ENCODE results near the gene BHLHA15. TPM values are rescaled to one million over a fixed set of nuclear protein-coding genes. Genes with fewer than 3 reads are reported as not detected.

BHLHA15 gene
- total and polyA plus RNA-seq, 9 of the 15 experiments (the other 6 are each of a cell fraction or from before 2014, with no cell fraction given): 0.22 to 2.0 (median 1.1) TPM; not detected in 4

DNA sequence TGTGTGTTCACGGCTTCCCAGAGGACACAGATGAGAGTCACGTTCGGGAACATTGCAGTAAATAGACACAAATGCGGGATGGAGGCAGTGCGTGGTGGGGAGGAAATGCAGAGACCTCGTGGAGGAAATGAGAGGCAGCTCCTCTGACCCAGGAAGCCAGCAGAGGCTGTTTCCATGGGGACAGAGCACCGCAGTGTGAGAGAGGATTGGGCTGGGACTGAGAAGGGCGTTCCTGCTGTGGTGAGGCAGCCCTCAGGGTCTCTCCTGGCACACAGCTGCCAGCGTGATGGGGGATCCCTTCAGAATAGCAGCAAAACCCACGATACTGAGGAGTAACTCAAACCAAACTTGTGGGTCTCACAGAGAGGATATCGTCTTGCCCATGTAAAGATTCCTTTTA is 21.7 kb upstream of the BHLHA15 start:
- no TSS peak for BruUV-seq (replicated peaks)
- DNase-seq (ENCODE audit: extremely low read depth in 1 of 4, low spot score in 3 of 4) (no peak), ATAC-seq (no peak), FAIRE-seq (no peak)
- ChIA-PET CTCF (ENCODE audit: low intra/inter-chr PET ratio) (no interaction called here), POLR2A (no interaction called here)
- Histone ChIP-seq H3K27me3 (ENCODE audit: control insufficient read depth in 2 of 2, insufficient read depth in 2 of 2, low read length in 2 of 2) (no peaks in the 10 kb centered on the region), H3K79me2 (ENCODE audit: control insufficient read depth, insufficient read depth, low read length) (no peaks in the 10 kb centered on the region), H3K9me3 (replicated peaks; ENCODE audit: control insufficient read depth, insufficient read depth, low read depth, low read length) (no peaks in the 10 kb centered on the region), H3K36me3 (ENCODE audit: control insufficient read depth, insufficient read depth, low read length) (peaks cover 44% of the 10 kb centered on the region; the same call in 2 of the 3 replicates), H2AFZ (ENCODE audit: low read depth, low read length) (no peak overlapping the region), H3K4me3 (no peak overlapping the region), H3K9me1 (ENCODE audit: control insufficient read depth, insufficient read depth, low read length) (no peaks in the 10 kb centered on the region), H3K4me1 (replicated peaks in 1 of 2; ENCODE audit: control insufficient read depth in 2 of 2, insufficient read depth in 2 of 2, low read length in 2 of 2) (peaks cover 3% of the 10 kb centered on the region in 2 experiments; a peak in 2 of 5 replicates), H4K20me1 (replicated peaks; ENCODE audit: control insufficient read depth, insufficient read depth, low read length) (0 out of 2 replicates have a peak, but pooled peaks cover 4% of the 10 kb centered on the region), H3K9ac (ENCODE audit: insufficient read depth in 1 of 2, low read depth in 2 of 2, low read length in 2 of 2) (no peak overlapping the region), H3K27ac (ENCODE audit: extremely low read depth, low read depth, low read length) (no peak overlapping the region), H3K4me2 (ENCODE audit: insufficient read depth, low read length) (no peak overlapping the region)
- intact Hi-C loops (cut with micrococcal nuclease) (no loop called here), in situ Hi-C loops (cut with MboI) (no loop called here)
- TF ChIP-seq FOXM1 (IDR thresholded peaks at IDR 0.05; ENCODE audit: low read depth) (no peak), FOXM1 (CRISPR knock-in tag; IDR thresholded peaks at IDR 0.05; ENCODE audit: low read depth) (no peak), ZNF778 (CRISPR knock-in tag; IDR thresholded peaks at IDR 0.05) (no peak), NFXL1 (CRISPR knock-in tag; IDR thresholded peaks at IDR 0.05) (no peak), EP300 (IDR thresholded peaks at IDR 0.05; ENCODE audit: low read length) (no peak), YBX1 (IDR thresholded peaks at IDR 0.05) (no peak), ZNF699 (CRISPR knock-in tag; IDR thresholded peaks at IDR 0.05; ENCODE audit: insufficient replicate concordance) (no peak), RBM34 (IDR thresholded peaks at IDR 0.05; ENCODE audit: borderline replicate concordance, insufficient read depth, low read length) (no peak), ETS2 (tag; IDR thresholded peaks at IDR 0.05; ENCODE audit: borderline replicate concordance, poor library complexity, severe bottlenecking) (no peak), SMAD2 (IDR thresholded peaks at IDR 0.05; ENCODE audit: low read depth, low read length) (no peak), SMARCB1 (IDR thresholded peaks at IDR 0.05; ENCODE audit: insufficient read length, low read depth) (no peak), MTA3 (IDR thresholded peaks at IDR 0.05; ENCODE audit: borderline replicate concordance) (no peak), NR1H2 (CRISPR knock-in tag; IDR thresholded peaks at IDR 0.05) (no peak), ZNF561 (CRISPR knock-in tag; conservative IDR thresholded peaks at IDR 0.05) (no peak), XRCC5 (IDR thresholded peaks at IDR 0.05; ENCODE audit: low read depth, low read length) (no peak), RBM17 (IDR thresholded peaks at IDR 0.05; ENCODE audit: borderline replicate concordance, low read depth, low read length) (no peak), SUPT5H (IDR thresholded peaks at IDR 0.05) (no peak), XRCC4 (IDR thresholded peaks at IDR 0.05; ENCODE audit: extremely low read depth, insufficient read depth, insufficient read length) (no peak)
- TF ChIP-seq, protein P1, sequence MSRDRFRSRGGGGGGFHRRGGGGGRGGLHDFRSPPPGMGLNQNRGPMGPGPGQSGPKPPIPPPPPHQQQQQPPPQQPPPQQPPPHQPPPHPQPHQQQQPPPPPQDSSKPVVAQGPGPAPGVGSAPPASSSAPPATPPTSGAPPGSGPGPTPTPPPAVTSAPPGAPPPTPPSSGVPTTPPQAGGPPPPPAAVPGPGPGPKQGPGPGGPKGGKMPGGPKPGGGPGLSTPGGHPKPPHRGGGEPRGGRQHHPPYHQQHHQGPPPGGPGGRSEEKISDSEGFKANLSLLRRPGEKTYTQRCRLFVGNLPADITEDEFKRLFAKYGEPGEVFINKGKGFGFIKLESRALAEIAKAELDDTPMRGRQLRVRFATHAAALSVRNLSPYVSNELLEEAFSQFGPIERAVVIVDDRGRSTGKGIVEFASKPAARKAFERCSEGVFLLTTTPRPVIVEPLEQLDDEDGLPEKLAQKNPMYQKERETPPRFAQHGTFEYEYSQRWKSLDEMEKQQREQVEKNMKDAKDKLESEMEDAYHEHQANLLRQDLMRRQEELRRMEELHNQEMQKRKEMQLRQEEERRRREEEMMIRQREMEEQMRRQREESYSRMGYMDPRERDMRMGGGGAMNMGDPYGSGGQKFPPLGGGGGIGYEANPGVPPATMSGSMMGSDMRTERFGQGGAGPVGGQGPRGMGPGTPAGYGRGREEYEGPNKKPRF (IDR thresholded peaks at IDR 0.05; ENCODE audit: low read depth, low read length): no peak
- TF ChIP-seq, protein P2, sequence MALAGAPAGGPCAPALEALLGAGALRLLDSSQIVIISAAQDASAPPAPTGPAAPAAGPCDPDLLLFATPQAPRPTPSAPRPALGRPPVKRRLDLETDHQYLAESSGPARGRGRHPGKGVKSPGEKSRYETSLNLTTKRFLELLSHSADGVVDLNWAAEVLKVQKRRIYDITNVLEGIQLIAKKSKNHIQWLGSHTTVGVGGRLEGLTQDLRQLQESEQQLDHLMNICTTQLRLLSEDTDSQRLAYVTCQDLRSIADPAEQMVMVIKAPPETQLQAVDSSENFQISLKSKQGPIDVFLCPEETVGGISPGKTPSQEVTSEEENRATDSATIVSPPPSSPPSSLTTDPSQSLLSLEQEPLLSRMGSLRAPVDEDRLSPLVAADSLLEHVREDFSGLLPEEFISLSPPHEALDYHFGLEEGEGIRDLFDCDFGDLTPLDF (CRISPR knock-in tag; IDR thresholded peaks at IDR 0.05): no peak
- WGBS (ENCODE audit: insufficient coverage, low coverage, missing lambda C conversion rate): 90% methylated on average over 11 of the region's 11 CpGs

All from K562 (cell line).